RCC 7860 (cell line): ENCODE data around the gene SCAI.

Experiments used
- DNase-seq: peaks from one replicate; pipeline ENCODE4 v3.0.0-alpha.2; 2015; ENCODE audit warnings: low spot score
- FAIRE-seq: peaks from 2 replicates; lab custom pipeline; 2012; peaks lifted over from hg19 to GRCh38; lab: Jason Lieb, UNC

Gene SCAI

GRCh38 chr9:124897570-124898460 lies 245.5 kb downstream of the SCAI start:
- DNase-seq (no peak), FAIRE-seq (no peak)

GRCh38 chr9:124894741-124895170 lies 248.6 kb downstream of the SCAI start:
- FAIRE-seq, result no peak

DNA sequence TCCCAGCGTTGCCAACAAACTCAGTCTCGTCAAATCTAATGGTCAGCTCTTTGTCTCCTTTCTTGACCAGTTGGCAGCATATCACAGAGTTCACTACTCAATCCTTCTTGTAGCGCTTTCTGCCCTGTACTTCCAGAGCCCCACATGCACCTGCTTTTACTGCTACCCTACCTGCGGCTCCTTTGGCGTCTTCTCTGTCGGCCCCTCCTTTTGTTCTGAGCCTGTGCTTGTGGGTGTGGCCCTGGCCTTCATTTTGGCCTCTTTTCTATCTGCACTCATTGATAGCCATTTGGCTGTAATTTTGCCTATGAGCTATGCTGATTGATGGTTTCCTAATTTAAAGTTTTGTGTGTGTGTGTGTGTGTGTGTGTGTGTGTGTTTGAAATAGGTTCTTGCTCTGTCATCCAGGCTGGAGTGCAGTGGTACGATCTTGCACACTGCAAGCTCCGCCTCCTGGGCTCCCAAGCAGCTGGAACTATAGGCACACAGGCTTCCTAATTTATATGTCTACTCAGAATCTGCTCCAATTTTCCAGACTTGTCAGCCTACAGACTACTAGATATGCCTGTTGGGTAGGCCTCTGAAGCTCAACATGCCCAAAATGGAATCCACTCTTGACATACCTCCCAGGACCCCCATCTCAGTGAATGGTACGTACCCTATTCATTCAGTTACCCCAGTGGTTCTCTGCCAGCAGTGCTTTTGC lies 249.1 kb downstream of the SCAI start:
- FAIRE-seq, result no peak
- DNase-seq, result no peak

More at GRCh38 chr9:124894741-124895170, 248.6 kb downstream of the SCAI start:
- no peak for DNase-seq
